GM18951 (cell line): Measurements from ENCODE around the gene CDKN2D.
"Not testable (repeated sequence)": the region's sequence is repeated elsewhere in the genome, so short reads cannot be mapped to it uniquely, and the experiment has no call there.

ENCODE experiments used
- POLR2A ChIP-seq: IDR thresholded peaks from 4 replicates; pipeline ENCODE4 v1.6.1; 2011; ENCODE audit warnings: mild to moderate bottlenecking; ENCODE audit not compliant: insufficient read length, insufficient read depth; ENCODE audit errors: extremely low read depth
- in situ Hi-C: fragments of 300-500 bp; cut with MboI; formaldehyde crosslinking; loops from one replicate; pipeline ENCODE4 v1.12.0; 2022; ENCODE audit warnings: low sequenced_read_pairs, mixed read lengths, inconsistent platforms; ENCODE audit not compliant: unreplicated experiment

CDKN2D gene

DNA sequence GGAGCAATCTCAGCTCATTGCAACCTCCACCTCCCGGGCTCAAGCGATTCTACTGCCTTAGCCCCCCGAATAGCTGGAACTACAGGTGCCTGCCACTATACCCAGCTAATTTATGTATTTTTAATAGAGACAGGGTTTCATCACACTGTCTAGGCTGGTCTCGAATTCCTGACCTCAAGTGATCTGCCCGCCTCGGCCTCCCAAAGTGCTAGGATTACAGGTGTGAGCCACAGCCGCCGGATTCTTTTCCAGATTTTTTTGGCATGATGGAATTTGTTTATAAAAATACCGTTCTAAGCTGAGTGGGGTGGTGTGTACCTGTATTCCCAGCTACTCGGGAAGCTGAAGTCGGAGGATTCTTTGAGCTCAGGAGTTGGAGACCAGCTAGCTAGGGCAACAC is 31.1 kb downstream of the CDKN2D start:
- in situ Hi-C loops = no loop called here

DNA sequence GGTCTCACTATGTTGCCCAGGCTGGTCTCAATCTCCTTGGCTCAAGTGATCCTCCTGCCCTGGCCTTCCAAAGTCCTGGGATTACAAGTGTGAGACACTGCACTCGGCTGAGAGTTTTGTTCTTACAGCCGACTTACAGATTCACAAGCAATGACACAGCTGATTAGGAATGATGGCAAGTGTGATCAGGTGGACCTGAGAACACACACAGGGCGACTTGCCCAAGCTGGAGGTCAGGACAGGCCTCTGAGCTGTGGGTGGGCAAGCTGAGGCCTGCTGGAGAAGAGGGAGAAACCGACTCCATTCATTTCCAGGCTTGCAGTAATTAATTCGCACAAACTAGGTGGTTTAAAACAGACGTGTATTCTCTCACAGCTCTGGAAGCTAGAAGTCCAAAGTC is 33.2 kb downstream of the CDKN2D start:
- in situ Hi-C loops = no loop called here
- TF ChIP-seq POLR2A = no peak

More for the DNA sequence above, 31.1 kb downstream of the CDKN2D start:
- no peak for TF ChIP-seq POLR2A

GRCh38 chr19:10533646-10534386 is 35.0 kb downstream of the CDKN2D start:
- no peak for TF ChIP-seq POLR2A
- in situ Hi-C loops = no loop called here

GRCh38 chr19:10532457-10532856 is 36.3 kb downstream of the CDKN2D start:
- in situ Hi-C loops = no loop called here
- no peak for TF ChIP-seq POLR2A

DNA sequence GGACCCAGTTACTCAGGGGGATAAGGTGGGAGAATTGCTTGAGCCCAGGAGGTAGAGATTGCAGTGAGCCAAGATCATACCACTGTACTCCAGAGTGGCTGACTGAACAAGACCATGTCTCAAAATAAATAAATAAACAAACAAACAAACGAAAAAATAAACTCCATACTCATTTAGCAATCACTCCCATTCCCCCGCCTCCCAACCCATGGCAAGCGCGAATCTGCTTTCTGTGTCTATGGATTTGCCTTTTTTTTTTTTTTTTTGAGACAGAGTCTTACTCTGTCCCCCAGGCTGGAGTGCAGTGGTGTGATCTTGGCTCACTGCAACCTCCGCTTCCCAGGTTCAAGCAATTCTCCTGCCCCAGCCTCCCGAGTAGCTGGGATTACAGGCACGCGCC is 41.9 kb downstream of the CDKN2D start:
- in situ Hi-C loops = not testable (repeated sequence)

DNA sequence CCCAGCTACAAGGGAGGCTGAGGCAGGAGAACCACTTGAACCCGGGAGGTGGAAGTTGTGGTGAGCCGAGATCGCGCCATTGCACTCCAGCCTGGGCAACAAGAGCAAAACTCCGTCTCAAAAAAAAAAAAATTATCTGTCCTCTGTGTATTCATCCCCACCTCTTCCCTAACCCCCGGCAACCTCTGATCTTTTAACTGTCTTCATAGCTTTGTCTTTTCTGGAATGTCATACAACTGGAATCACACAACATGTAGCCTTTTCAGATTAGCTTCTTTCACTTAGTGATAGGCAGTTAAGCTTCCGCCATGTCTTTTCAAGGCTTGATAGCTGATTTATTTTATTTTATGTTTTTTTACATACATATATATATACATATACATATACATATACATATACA is 43.1 kb downstream of the CDKN2D start:
- no peak for TF ChIP-seq POLR2A
- in situ Hi-C loops = no loop called here

DNA sequence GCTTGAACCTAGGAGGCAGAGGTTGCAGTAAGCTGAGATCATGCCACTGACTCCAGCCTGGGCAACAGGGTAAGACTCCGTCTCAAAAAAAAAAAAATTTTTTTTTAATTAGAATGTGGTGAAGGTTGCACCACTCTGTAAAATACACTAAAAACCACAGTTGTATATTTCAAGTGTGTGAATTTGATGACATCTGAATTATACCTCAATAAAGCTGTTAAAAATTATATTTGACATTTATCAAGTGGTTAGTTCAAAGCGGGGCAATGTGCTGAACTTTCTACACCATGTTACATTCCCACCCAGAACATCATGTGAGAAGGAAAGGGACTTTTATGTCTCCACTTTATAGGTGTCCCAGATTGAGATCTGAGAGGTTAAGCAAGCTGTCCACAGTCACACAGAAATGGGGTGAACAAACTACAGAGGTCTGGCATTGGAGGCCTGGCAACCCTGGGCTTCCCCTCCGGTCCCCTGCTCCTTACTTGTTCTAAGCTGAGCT is 45.6 kb downstream of the CDKN2D start:
- TF ChIP-seq POLR2A = no peak
- in situ Hi-C loops = no loop called here

- in situ Hi-C loops = no loop called here
- no peak for TF ChIP-seq POLR2A
Observed at GRCh38 chr19:10521461-10522171, 47.2 kb downstream of the CDKN2D start.

DNA sequence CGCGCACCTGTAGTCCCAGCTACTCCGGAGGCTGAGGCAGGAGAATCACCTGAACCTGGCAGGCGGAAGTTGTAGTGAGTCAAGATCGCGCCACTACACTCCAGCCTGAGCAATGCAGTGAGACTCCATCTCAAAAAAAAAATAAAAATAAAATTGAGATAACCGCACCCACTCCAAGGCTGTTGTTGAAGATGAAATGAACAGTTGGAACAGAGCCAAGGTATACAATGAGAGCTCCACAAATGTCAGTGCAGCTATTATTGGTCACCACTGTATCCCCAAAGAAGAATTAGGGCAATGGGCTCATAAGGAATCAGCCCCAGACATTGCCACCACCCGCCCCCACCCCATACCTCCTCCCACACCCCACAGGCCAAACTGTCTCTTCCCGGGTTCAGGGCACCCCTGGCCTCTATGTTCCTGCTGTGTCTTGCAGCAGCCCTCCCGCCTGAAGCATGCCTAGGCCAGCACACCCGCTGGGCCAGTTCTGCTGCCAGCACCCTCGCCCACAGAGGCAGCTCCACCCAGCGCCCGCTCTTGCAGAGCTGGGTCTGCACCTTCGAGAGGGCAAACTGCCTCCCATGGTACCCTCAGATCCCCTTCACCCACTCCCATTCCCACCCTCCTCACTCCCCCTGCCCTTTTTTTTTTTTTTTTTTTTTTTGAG is 48.0 kb downstream of the CDKN2D start:
- no peak for TF ChIP-seq POLR2A
- in situ Hi-C loops = no loop called here

DNA sequence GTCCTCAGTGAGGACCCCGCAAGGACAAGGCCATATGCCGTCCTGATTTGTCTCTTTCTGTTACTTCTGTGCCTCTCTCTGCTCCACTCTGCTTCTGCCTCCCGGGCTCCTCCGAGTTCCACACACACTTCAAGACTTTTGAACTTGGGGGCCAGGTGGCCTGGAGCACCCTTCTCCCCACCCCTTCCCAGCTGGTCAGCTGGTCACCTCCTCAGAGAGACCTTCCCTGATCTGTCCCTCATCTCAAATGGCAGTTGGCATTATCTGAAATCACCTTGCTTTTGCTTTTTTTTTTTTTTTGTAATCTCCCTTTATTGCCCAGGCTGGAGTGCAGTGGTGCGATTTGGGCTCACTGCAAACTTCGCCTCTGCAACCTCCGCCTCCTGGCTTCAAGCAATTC is 49.4 kb downstream of the CDKN2D start:
- TF ChIP-seq POLR2A = no peak
- in situ Hi-C loops = no loop called here

DNA sequence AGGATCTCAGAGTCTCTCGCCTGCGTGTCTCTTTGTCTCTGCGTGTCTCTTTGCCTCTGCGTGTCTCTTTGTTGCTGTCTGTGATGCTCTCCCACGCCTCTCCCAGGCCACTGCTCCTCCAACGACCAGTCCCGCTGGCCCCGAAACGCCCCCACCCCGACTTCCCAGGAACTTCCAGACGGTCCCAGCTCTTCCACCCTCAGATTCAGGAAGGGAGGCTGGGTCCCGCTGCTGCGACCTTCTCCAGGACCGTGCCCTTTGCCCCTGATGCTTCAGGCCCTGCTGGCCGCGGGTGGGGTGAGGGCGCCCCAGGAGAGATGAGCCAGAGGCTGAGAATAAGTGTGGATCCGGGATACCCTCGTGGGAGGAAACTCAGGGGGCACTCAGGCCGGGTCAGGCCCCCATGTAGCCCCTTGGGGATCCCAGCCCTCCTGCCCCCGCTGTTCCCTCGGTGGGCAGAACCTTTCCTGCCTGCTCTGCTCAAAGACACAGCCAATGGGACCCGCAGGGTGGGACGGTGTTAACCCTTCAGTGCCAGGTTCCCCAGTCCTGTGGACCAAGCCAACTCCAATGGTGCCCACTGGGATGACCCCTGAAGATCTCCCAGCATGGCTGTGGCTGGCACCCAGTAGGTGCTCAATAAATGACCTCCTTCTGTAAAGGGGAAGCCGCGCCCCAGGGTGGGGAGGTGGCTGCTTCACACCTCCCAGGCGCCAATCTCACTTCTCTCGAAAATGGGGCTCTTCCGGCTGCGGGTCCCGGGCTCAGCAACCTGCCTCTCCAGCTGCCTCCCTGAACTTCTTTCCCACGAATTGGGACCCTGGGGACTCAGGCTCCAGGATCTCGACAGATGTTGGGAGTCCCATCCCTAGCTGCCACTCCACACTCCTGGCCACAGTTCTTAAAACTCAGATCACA is 50.1 kb downstream of the CDKN2D start:
- TF ChIP-seq POLR2A = no peak
- in situ Hi-C loops = no loop called here

DNA sequence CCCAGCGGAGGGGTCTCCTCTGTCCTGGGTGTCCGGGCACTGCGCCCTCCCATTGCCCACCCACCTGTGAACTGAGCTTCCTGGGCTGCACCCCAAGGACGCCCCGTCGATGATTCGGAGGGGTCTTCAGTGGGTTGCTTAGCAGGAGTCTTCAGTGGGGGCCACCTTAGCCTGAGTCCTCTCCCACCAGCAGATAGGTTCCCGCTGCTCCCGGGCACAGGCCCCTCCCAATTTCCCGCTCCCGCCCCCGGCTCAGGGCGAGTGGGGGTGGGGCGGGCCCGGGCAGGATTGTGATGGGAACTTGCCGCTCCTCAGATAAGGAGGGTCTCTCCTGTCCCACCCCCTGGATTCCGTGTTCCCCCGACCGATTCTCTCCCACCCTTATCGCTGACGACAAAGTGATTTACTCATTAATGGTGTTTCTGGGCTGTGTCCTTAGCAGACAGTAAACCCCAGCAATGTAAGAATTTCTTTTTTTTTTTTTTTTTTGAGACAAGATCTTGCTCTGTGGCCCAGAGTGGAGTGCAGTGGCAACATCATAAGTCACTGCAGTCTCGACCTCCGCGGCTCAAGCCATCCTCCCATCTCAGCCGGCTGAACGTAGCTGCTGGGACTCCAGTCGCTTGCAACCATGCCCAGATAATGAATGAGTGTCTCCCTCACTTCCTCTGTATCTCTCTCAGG is 50.9 kb downstream of the CDKN2D start:
- TF ChIP-seq POLR2A = no peak
- in situ Hi-C loops = no loop called here

GRCh38 chr19:10517361-10517759 is 51.4 kb downstream of the CDKN2D start, which contains the start of gene S1PR5:
Gene S1PR5, minus strand, starts transcription at chr19:10517447. Its CDS starts 2,436 bp downstream, at chr19:10515011.
- in situ Hi-C loops = no loop called here
- TF ChIP-seq POLR2A = no peak
